ENCODE data around the gene ZNF385C.
"Not testable (repeated sequence)": the region's sequence is repeated elsewhere in the genome, so short reads cannot be mapped to it uniquely, and the experiment has no call there.

GRCh38 chr17:42020845-42021244, 77.4 kb downstream of the ZNF385C start:
- TF ChIP-seq CTCF (conservative IDR thresholded peaks at IDR 0.05 in 1 of 2, IDR thresholded peaks at IDR 0.05 in 1 of 2; ENCODE audit: low read depth in 1 of 2, low read length in 2 of 2); EZH2 (IDR thresholded peaks at IDR 0.05; ENCODE audit: low read length, missing control alignments): not testable (repeated sequence)
